Esophagus muscularis mucosa (tissue), 3 donors: ENCODE measurements around the gene CTSD.

Experiments used
- CTCF ChIP-seq, 3 experiments: fragments of 200-600 bp in 2 of 3; fragments of 450-650 bp in 1 of 3; sonication (generic) in 2 of 3; IDR thresholded peaks; one replicate each; pipeline ENCODE4 v1.5.1; 2017 to 2019; ENCODE audit warnings: antibody characterized with exemption in 3 of 3, mild to moderate bottlenecking in 2 of 3, moderate library complexity in 1 of 3
- POLR2AphosphoS5 ChIP-seq, 2 donors: sonication (generic); formaldehyde crosslinking; IDR thresholded peaks; one replicate each; pipeline ENCODE4 v1.6.1; 2017; ENCODE audit warnings: antibody characterized with exemption in 2 of 2

- no peak for TF ChIP-seq POLR2AphosphoS5 (IDR thresholded peaks at IDR 0.05)
- TF ChIP-seq CTCF (IDR thresholded peaks at IDR 0.05) = no peak
These were observed 55.0 kb downstream of the CTSD start for GRCh38 chr11:1708716-1709115.
